ENCODE measurements around the gene ACKR1.
A peak's percentile ranks its signal among the peaks of the same experiment; 100 is the strongest.

Gene ACKR1, protein sequence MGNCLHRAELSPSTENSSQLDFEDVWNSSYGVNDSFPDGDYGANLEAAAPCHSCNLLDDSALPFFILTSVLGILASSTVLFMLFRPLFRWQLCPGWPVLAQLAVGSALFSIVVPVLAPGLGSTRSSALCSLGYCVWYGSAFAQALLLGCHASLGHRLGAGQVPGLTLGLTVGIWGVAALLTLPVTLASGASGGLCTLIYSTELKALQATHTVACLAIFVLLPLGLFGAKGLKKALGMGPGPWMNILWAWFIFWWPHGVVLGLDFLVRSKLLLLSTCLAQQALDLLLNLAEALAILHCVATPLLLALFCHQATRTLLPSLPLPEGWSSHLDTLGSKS

DNA sequence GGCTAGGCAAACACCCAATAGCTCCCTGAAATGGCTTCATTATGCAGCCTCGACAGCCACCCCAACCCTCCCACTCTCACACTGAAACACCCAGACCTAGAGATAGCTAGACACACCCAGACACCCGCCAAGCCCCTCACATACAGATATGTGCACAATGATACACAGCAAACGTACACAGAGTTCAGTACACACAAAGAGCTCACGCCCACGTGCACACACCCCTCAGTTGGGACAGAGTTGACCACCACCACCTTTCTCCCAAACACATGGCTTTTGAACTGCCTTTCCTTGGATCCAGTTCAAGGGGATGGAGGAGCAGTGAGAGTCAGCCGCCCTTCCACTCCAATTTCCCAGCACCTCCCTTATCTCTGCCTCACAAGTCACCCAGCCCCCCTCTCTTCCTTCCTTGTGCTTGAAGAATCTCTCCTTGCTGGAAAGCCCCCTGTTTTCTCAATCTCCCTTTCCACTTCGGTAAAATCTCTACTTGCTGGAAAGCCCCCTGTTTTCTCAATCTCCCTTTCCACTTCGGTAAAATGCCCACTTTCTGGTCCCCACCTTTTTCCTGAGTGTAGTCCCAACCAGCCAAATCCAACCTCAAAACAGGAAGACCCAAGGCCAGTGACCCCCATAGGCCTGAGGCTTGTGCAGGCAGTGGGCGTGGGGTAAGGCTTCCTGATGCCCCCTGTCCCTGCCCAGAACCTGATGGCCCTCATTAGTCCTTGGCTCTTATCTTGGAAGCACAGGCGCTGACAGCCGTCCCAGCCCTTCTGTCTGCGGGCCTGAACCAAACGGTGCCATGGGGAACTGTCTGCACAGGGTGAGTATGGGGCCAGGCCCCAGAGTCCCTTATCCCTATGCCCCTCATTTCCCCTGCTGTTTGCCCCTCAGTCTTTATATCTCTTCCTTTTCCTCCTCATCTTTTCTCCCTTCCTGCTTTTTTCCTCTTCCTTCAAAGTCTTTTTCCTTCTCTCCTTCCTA lies at the start of gene ACKR1:
Gene ACKR1, plus strand, starts transcription at position 715 of the 981 bp plus-strand sequence. Its CDS starts 85 bp downstream, at position 800.
- no peak for DNase-seq

GRCh38 chr1:159161001-159161718 lies 43.5 kb upstream of the ACKR1 start:
- DNase-seq: peak; percentile 71

DNA sequence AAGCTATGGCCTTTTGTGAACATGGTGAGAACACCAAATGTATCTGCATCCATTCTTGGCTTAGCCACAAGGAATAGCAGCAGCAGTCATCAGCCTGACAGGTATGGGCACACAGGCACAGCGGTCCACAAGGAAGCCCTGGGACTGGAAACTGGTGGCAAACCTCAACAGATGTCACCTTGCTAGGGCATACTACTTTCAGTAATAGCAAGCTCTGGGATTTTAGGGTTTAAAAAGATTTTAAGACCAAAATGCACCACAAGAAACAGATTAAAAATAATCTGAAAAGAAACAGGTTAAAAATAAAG lies 43.0 kb upstream of the ACKR1 start:
- no peak for DNase-seq

DNA sequence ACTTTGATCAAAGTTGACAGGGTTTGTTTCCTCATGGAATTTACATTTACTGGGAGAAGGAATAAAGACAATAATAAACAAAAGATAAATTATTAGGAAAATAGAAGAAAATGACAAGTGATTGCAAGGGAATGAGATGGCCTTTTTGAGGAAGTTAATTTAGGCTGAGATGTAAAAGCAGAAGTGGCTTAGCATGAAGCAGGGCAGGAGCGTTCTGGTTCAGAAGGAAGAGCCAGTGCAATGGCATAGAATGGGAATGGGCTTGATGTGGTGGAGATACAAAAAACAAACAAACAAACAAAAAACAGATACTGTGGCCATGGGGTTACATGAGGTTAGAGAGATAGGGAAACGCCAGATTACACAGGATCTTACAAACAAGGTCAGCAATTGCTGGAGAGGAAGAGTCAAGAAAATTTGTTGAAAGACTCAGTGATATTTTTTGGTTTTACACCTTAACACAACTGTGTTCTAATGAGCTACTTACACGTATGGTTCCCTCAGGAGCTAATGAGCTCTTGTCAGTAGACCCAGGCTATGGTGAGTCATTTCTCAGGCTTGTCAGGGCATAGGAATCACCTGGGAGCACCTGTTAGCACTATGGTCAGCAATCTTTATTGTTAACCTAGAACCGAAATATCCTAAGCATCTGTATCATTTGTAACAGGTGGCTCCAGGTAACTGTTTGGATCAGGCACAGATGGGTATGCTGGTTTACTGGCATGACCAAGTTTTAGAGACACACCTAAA lies 42.0 kb upstream of the ACKR1 start:
- DNase-seq: no peak

- DNase-seq: no peak
Measured at GRCh38 chr1:159163614-159164228, 41.0 kb upstream of the ACKR1 start.

- DNase-seq: no peak
Measured at GRCh38 chr1:159168043-159168442, 36.6 kb upstream of the ACKR1 start.

- DNase-seq: no peak
Measured at GRCh38 chr1:159170639-159171038, 34.0 kb upstream of the ACKR1 start.

GRCh38 chr1:159171254-159171687 lies 33.4 kb upstream of the ACKR1 start, which contains the start of gene CADM3:
CADM3 (plus strand) TSS chr1:159171615; CDS start chr1:159171766, 151 bp downstream.
- DNase-seq: no peak

GRCh38 chr1:159171688-159172501 lies 32.8 kb upstream of the ACKR1 start:
- DNase-seq: no peak

DNA sequence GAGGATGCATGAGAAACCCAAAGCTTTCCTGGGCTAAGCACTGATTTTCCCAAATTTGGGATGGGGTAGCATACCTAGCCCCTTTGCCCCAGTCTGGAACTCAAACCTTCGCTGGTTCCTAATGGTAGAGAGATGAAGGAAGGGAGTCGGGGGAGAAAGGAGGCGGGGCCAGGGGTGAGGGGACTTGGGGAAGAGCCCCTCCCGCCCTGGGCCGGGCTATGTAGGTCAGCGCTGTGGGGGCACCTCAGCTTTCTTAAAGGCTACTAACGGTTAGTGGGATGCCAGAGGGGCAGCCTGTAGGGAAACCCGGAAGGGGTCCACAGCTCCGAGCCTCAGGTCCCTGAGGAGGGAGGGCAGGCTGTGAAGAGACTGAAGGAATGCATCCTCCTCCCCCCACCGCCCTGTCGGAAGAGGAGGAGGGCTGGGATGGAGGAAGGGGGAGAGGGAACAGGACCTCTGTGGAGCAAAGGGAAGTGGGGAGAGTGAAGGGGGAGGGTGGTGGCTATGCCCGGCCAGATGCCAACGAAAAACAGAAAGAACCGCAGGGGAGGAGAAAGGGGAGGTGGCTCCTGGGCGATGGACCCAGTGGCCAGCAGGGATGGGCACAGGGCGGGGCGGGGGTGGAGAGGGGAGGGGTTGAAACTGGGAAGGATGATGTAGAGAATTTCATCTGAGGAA lies 31.9 kb upstream of the ACKR1 start:
- no peak for DNase-seq

DNA sequence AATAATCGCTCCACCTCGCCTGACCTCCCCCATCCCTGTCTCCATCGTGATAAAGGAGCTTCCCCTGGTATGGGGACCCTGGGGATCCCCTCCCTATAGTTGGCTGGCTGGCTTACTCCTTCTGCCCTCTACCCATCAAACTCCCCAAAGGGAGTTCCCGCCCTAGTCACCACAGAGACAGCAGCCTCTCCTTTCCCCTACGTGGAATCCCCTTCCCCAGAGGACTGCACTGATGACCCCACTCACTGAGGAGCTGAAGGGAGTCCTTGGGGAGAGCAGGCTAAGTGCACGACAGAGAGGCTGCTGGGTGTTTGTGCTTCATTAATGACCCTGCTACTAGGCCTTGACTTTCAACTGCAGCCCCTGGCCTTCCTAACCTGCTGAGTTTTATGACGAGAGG lies 31.4 kb upstream of the ACKR1 start:
- DNase-seq: no peak

- no peak for DNase-seq
Measured at GRCh38 chr1:159175571-159175970, 29.1 kb upstream of the ACKR1 start.

DNA sequence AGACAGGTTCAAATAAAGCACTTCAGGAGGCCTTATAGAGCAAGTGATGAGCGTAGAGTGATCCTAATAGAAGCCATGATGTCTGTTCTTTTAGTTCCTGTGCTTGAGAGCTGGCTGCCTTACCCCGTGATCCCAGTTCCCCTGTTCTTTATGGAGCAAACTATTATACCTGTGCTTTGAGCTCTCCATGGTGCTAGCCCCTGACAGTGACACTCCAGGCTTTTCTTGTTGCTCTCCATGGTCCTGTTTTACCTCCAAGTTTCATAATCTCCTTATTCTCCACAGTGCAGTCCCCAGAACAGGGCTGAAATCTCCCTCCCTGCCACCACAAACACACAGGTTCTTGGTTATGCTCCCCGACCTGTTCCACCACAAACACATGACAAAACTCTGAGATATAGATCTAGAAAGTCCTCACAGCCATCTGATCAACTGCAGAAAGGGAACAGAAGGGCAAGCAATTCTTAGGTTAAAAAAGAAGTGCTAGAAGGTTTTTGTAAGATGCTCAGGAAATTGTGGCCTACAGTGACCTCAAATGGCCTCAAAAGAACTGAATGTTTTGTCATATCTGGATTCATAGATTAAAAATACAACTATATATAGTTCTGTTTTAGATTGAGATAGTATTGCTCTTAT lies 27.3 kb upstream of the ACKR1 start:
- DNase-seq: no peak

DNA sequence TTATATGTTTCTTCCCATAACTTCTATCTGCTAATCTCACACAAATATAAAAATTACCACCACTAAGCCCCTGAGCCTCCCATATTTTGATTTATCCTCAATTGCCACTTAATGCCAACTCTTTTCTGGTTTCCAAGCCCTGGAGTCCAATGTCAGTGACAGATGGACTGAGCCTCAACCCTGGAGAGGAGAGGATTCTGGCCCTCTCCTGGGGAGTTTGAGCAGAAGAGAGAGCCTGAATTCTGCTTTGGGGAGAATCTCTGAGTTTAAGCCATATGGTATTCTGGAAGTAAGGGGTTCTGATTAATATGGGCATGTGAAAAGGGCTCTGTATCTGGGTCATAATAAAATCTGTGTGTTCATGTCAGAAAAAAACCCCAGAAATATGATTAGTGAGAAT lies 24.8 kb upstream of the ACKR1 start:
- DNase-seq: no peak

DNA sequence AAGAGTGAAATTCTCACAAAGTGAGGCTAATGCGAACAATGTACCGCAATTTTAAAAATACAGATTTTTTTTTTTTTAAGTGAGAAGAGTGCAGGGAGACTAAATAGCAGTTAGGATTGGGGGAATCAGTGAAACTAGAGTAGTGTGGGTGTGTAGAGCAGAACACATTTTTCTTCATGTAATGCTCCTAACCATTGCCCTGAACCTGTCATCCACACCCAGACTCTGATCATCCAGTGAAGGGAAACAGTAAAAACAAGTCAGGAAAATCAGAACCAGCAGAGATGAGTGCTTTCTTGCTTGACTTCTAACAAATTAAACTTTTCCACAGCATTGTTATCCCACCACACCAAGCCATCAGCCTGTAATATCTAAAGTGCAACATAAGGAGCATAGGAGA lies 24.2 kb upstream of the ACKR1 start:
- no peak for DNase-seq

DNA sequence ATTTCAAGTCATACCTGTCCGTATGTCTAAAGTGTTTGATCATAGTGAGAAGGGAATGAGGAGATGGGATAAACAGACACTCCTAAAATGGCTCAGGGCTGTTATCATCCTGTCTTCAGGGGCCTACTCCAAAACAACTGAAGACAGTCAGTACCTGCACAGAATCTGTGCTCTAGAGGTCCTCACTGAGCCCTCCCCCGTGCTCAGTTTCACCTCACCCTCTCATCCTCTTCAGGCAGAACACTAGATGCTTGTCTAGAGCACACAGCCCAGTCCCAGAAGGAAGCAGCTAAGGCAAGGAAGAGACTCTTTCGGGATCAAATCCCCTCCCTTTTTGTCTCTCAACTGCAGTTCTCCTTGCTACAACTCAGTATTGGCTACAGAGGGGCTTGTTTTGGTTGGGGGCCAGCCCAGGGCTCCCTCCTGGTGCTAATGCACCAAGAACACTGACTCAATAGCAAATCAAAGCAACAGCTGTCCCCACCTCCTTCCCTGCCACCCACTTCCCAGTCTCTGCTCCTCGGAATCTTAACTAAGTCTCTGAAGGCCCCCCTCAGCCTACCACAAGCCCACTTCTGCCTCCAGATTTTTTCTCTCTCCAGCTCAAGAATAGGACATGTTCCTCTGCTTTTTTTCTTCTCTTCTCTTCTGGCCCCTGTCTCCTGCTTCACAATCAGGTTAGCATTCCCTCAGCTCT lies 23.2 kb upstream of the ACKR1 start:
- DNase-seq: no peak

GRCh38 chr1:159184201-159184600 lies 20.5 kb upstream of the ACKR1 start:
- no peak for DNase-seq

GRCh38 chr1:159185121-159185520 lies 19.6 kb upstream of the ACKR1 start:
- no peak for DNase-seq

- DNase-seq: no peak
Measured at GRCh38 chr1:159187033-159187432, 17.6 kb upstream of the ACKR1 start.

Measured in amniotic stem cell (primary cell).